ENCODE measurements around the gene TMEM266.

TMEM266 gene

DNA sequence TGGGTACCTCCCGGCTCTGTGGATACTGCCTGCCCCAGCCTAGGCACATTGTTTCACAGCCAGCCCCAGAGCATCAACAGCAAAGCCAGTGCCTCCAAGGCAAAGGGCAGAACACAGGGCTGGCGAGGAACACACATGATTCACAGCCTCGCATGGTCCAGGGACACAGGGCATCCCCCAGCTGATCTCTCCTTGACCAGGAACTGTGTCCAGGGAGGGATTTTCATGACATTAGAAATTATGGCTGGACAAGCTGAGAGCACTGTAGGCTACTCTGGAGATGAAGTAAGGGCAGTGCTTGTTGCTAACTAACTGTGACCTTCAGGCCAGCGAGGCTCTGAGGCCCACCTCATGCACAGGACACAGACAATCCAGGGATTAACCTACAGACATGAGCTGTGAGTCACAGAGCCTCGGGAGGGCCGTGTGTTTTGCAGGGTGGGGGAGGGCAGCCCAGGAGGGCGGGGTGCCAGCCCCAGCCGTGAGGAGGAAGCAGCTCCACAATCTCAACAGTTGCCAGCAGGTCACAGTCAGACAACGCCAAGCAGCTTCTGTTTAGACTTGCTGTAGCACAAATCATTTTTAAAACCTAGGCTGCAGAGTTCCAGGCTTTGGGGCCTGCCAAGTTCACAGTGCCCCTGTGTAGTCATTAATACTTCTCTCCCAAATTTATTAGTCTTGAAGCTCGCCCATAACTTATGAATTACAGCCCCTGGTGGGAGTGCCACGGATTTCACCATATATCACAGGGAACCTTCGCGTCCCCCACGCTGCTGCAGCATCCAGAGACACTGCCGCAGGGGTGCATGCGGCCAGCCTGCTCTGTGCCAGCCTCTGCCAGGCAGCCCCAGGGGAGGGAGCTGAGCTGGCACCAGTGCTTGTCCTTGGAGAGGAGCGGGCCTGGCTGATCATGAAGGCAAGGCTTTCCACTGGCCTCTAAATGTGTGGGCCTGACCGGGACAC is 136.8 kb downstream of the TMEM266 start:
- H3K36me3 ChIP-seq: no peaks in the 10 kb centered on the region
- no peaks in the 10 kb centered on the region for H3K9me3 ChIP-seq
- peaks cover under 1% of the 10 kb centered on the region in 2 experiments for H3K4me1 ChIP-seq (ENCODE audit: control insufficient read depth in 1 of 2, insufficient read depth in 1 of 2, low read depth in 1 of 2, low read length in 1 of 2)
- no peak overlapping the region for H3K27ac ChIP-seq
- H3K27me3 ChIP-seq: peaks cover 25% of the 10 kb centered on the region
- no peak overlapping the region for H3K4me3 ChIP-seq (ENCODE audit: low read depth in 1 of 2, low read length in 1 of 2)
- TF ChIP-seq CTCF (IDR thresholded peaks at IDR 0.05): no peak

GRCh38 chr15:76197703-76198455 is 138.1 kb downstream of the TMEM266 start:
- Histone ChIP-seq H3K4me1 (ENCODE audit: control insufficient read depth in 1 of 2, insufficient read depth in 1 of 2, low read depth in 1 of 2, low read length in 1 of 2) (no peaks in the 10 kb centered on the region), H3K4me3 (ENCODE audit: low read depth in 1 of 2, low read length in 1 of 2) (no peak overlapping the region), H3K36me3 (no peaks in the 10 kb centered on the region), H3K27me3 (peaks cover 12% of the 10 kb centered on the region), H3K27ac (no peak overlapping the region), H3K9me3 (no peaks in the 10 kb centered on the region)
- TF ChIP-seq CTCF (IDR thresholded peaks at IDR 0.05): no peak

DNA sequence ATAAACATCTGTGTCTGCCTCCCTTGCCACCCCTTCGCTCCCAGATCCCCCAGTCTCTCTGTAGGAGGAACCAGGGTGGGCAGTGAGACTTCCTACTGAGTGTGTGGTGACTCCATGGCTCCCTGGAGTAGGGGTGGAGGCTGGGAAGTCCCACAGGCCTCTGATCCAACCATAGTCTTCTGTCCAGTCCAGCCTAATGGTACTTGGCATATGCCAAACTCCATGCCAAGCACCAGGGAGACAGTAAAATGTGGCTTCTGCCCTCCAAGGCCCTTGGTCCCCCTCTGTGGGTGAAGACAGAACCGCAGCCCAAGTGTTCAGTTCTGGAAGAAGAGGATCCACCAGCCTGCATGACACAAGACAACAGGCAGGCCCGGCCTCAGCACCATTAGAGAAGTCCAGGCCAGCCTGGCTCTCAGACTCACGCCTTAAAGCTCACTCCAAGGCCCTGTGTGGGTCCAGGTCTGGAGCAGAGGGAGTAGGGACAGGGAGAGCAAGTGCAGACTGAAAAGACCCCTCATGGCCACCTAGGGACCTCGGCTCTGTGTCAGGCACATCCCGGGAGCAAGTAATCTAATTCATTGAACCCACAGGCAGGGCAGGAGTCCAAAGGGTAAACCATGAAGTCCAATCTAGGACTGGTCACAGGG is 138.8 kb downstream of the TMEM266 start:
- peaks cover 5% of the 10 kb centered on the region for H3K27me3 ChIP-seq
- H3K4me1 ChIP-seq (ENCODE audit: control insufficient read depth in 1 of 2, insufficient read depth in 1 of 2, low read depth in 1 of 2, low read length in 1 of 2): no peaks in the 10 kb centered on the region
- TF ChIP-seq CTCF (IDR thresholded peaks at IDR 0.05): no peak
- H3K36me3 ChIP-seq: peaks cover 3% of the 10 kb centered on the region
- no peaks in the 10 kb centered on the region for H3K9me3 ChIP-seq
- H3K27ac ChIP-seq: no peak overlapping the region
- no peak overlapping the region for H3K4me3 ChIP-seq (ENCODE audit: low read depth in 1 of 2, low read length in 1 of 2)

GRCh38 chr15:76199106-76200082 is 139.6 kb downstream of the TMEM266 start:
- Histone ChIP-seq H3K27ac (no peak overlapping the region), H3K27me3 (no peaks in the 10 kb centered on the region), H3K9me3 (no peaks in the 10 kb centered on the region), H3K4me1 (ENCODE audit: control insufficient read depth in 1 of 2, insufficient read depth in 1 of 2, low read depth in 1 of 2, low read length in 1 of 2) (no peaks in the 10 kb centered on the region), H3K36me3 (peaks cover 7% of the 10 kb centered on the region), H3K4me3 (ENCODE audit: low read depth in 1 of 2, low read length in 1 of 2) (no peak overlapping the region)
- no peak for TF ChIP-seq CTCF (IDR thresholded peaks at IDR 0.05)
